Mesothelial cell of epicardium (in vitro differentiated cells): ENCODE measurements around the gene MBOAT2. TPM values are rescaled to one million over a fixed set of nuclear protein-coding genes. Genes with fewer than 3 reads are reported as not detected.

Source experiments
- DNase-seq, 2 experiments: peaks; one replicate each; pipeline ENCODE4 v3.0.0; 2021; ENCODE audit warnings: low spot score in 2 of 2; ENCODE audit not compliant: unreplicated experiment in 2 of 2
- H3K27ac Mint-ChIP-seq: 2 replicates; pipeline ENCODE4 v1.8.0; 2021; ENCODE audit warnings: mixed read lengths
- H3K27me3 Mint-ChIP-seq: 2 replicates; pipeline ENCODE4 v1.8.0; 2021; ENCODE audit warnings: low read depth, mixed read lengths
- H3K36me3 Mint-ChIP-seq: 2 replicates; pipeline ENCODE4 v1.8.0; 2021; ENCODE audit warnings: mixed read lengths
- H3K4me1 Mint-ChIP-seq: 2 replicates; pipeline ENCODE4 v1.8.0; 2021; ENCODE audit warnings: mixed read lengths
- H3K4me3 Mint-ChIP-seq: 2 replicates; pipeline ENCODE4 v1.8.0; 2021; ENCODE audit warnings: mild to moderate bottlenecking, moderate library complexity, mixed read lengths
- H3K9me3 Mint-ChIP-seq: 2 replicates; pipeline ENCODE4 v1.8.0; 2021; ENCODE audit warnings: mixed read lengths
- CTCF ChIP-seq: fragments of 200-600 bp; sonication (generic); IDR thresholded peaks from one replicate; pipeline ENCODE4 v1.5.0; 2021; ENCODE audit warnings: antibody characterized with exemption; ENCODE audit not compliant: unreplicated experiment
- total RNA-seq: library from RNA; stranded (reverse); gene quantifications from 3 replicates; pipeline ENCODE4 v1.2.1, GENCODE V29; 2021

Gene MBOAT2
- total RNA-seq, 1 donor from 2014 or later, result 53.0 TPM

GRCh38 chr2:8877894-8878293 is 125.6 kb downstream of the MBOAT2 start:
- no peak for TF ChIP-seq CTCF
- Mint-ChIP-seq H3K4me1 (no peaks in the 10 kb centered on the region), H3K4me3 (no peak overlapping the region), H3K27ac (no peak overlapping the region), H3K27me3 (no peaks in the 10 kb centered on the region), H3K9me3 (no peaks in the 10 kb centered on the region), H3K36me3 (peaks cover 26% of the 10 kb centered on the region)
- DNase-seq, result no peak

GRCh38 chr2:8877332-8877731 is 126.2 kb downstream of the MBOAT2 start:
- H3K36me3 Mint-ChIP-seq, result peaks cover 26% of the 10 kb centered on the region
- TF ChIP-seq CTCF, result no peak
- no peak overlapping the region for H3K27ac Mint-ChIP-seq
- H3K4me1 Mint-ChIP-seq, result no peaks in the 10 kb centered on the region
- DNase-seq, result no peak
- no peaks in the 10 kb centered on the region for H3K27me3 Mint-ChIP-seq
- H3K9me3 Mint-ChIP-seq, result no peaks in the 10 kb centered on the region
- H3K4me3 Mint-ChIP-seq, result no peak overlapping the region

- Mint-ChIP-seq H3K4me1 (no peaks in the 10 kb centered on the region), H3K27ac (no peak overlapping the region), H3K4me3 (no peak overlapping the region), H3K9me3 (no peaks in the 10 kb centered on the region), H3K36me3 (peaks cover 26% of the 10 kb centered on the region), H3K27me3 (no peaks in the 10 kb centered on the region)
- no peak for DNase-seq
- no peak for TF ChIP-seq CTCF
These were observed 126.9 kb downstream of the MBOAT2 start for GRCh38 chr2:8876628-8877027.

- Mint-ChIP-seq H3K27ac (no peak overlapping the region), H3K4me1 (no peaks in the 10 kb centered on the region), H3K27me3 (no peaks in the 10 kb centered on the region), H3K4me3 (no peak overlapping the region), H3K9me3 (no peaks in the 10 kb centered on the region), H3K36me3 (peaks cover 7% of the 10 kb centered on the region)
- no peak for TF ChIP-seq CTCF
- DNase-seq, result no peak
These were observed 130.6 kb downstream of the MBOAT2 start for GRCh38 chr2:8872821-8873432.

GRCh38 chr2:8870441-8870840 is 133.0 kb downstream of the MBOAT2 start:
- no peaks in the 10 kb centered on the region for H3K9me3 Mint-ChIP-seq
- H3K27ac Mint-ChIP-seq, result no peak overlapping the region
- no peaks in the 10 kb centered on the region for H3K27me3 Mint-ChIP-seq
- no peak overlapping the region for H3K4me3 Mint-ChIP-seq
- DNase-seq, result no peak
- no peak for TF ChIP-seq CTCF
- H3K36me3 Mint-ChIP-seq, result peaks cover 5% of the 10 kb centered on the region
- no peaks in the 10 kb centered on the region for H3K4me1 Mint-ChIP-seq

- Mint-ChIP-seq H3K36me3 (peaks cover 16% of the 10 kb centered on the region), H3K4me1 (no peaks in the 10 kb centered on the region), H3K27ac (no peak overlapping the region)
These were observed 136.1 kb downstream of the MBOAT2 start for GRCh38 chr2:8867363-8867762.

More at GRCh38 chr2:8867363-8867762, 136.1 kb downstream of the MBOAT2 start:
- H3K4me3 Mint-ChIP-seq, result no peak overlapping the region
- no peaks in the 10 kb centered on the region for H3K9me3 Mint-ChIP-seq
- H3K27me3 Mint-ChIP-seq, result no peaks in the 10 kb centered on the region
- no peak for TF ChIP-seq CTCF
- no peak for DNase-seq
